T-helper 2 cell treated with Interferon-gamma antibody and Interleukin-4, amounts not matched to agents 100 ng/mL and 5 ng/mL, for 36 hours (primary cell): ENCODE measurements around the gene CFAP157. TPM values are rescaled to one million over a fixed set of nuclear protein-coding genes. Genes with fewer than 3 reads are reported as not detected.

Source experiments
- intact Hi-C: fragments of 100-400 bp; cut with micrococcal nuclease; formaldehyde crosslinking; loops from one replicate; pipeline ENCODE4 v1.15.1; 2023
- total RNA-seq: library from RNA; stranded (reverse); gene quantifications from 2 replicates; pipeline ENCODE4 v1.2.3, GENCODE V29; 2022

CFAP157 gene
- total RNA-seq, 1 donor from 2014 or later = not detected

- intact Hi-C loops = no loop called here
Measured at GRCh38 chr9:127692071-127692470, 14.7 kb upstream of the CFAP157 start.

- intact Hi-C loops = no loop called here
Measured at GRCh38 chr9:127693143-127693542, 13.6 kb upstream of the CFAP157 start.

GRCh38 chr9:127693697-127694096 lies 13.1 kb upstream of the CFAP157 start:
- intact Hi-C loops = no loop called here

- intact Hi-C loops = no loop called here
Measured at GRCh38 chr9:127694890-127695720, 11.7 kb upstream of the CFAP157 start.

DNA sequence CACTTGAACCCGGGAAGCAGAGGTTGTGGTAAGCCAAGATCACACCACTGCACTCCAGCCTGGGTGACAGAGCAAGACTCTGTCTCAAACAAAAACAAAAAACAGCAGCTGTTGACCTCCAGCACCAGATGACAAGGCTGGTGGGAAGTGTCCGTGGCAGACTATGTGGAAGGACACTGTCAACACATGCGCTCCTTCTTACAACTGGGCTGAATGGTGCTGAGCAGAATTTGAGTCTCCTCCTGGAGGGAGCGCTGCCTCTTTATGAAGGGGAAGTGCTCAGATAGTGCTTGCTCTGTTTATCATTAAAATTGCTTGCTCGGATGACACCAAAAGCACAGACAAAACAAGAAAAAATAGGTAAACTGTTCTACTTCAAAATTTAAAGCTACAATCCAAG lies 9.2 kb upstream of the CFAP157 start:
- intact Hi-C loops = no loop called here

DNA sequence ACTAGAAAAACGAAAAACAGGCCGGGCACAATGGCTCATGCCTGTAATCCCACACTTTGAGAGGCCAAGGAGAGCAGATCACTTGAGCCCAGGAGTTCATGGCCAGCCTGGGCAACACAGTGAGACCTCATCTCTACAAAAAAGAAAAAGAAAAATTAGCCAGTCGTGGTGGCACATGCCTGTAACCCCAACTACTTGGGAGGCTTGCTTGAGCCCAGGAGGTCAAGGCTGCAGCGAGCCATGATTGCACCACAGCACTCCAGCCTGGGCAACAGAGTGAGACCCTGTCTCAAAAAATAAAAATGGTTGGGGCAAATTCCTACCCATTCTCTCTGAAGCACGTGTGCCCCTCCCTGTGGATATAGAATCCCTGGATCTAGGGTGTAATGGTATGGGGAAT lies 8.4 kb upstream of the CFAP157 start:
- intact Hi-C loops = no loop called here

GRCh38 chr9:127698985-127699670 lies 7.7 kb upstream of the CFAP157 start:
- intact Hi-C loops = loop anchor here (1.0 kb wide), 1 partner anchor 16 kb away; the partner anchor contains the start of gene PTRH1

DNA sequence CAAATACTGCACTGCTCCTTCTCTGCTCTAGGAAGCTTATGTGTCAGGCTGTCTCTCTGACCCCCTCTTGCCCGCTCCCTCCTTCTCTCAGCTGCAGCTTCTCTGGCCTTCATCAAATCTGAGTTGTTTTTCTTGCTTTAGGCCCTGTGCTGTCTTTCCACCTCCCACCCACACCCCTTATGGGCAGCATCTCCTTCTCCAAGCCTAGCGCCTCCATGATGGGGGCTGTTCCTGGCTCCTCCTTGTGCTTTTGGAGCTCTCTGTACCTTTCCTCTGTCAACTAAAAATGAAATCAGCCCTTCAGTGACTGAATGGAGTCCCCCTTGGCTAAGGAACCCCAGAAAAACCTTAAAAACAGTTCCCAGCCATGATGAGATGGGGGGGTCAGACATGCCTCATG lies 6.6 kb upstream of the CFAP157 start:
- intact Hi-C loops = no loop called here

GRCh38 chr9:127700594-127701255 lies 6.1 kb upstream of the CFAP157 start:
- intact Hi-C loops = no loop called here

GRCh38 chr9:127703289-127703946 lies 3.4 kb upstream of the CFAP157 start:
- intact Hi-C loops = no loop called here

GRCh38 chr9:127705577-127706379 lies 1.0 kb upstream of the CFAP157 start:
- intact Hi-C loops = no loop called here

- intact Hi-C loops = no loop called here
Measured at GRCh38 chr9:127707766-127708165, 978 bp downstream of the CFAP157 start.

- intact Hi-C loops = no loop called here
Measured at GRCh38 chr9:127708952-127709587, 2.3 kb downstream of the CFAP157 start.

GRCh38 chr9:127710204-127710783 lies 3.5 kb downstream of the CFAP157 start:
- intact Hi-C loops = loop anchor here (10.0 kb wide), 1 partner anchor 95 kb away; the partner anchor contains the start of gene STXBP1

GRCh38 chr9:127711226-127711701 lies 4.5 kb downstream of the CFAP157 start:
- intact Hi-C loops = loop anchor here (10.0 kb wide), 1 partner anchor 96 kb away; the partner anchor contains the start of gene STXBP1

DNA sequence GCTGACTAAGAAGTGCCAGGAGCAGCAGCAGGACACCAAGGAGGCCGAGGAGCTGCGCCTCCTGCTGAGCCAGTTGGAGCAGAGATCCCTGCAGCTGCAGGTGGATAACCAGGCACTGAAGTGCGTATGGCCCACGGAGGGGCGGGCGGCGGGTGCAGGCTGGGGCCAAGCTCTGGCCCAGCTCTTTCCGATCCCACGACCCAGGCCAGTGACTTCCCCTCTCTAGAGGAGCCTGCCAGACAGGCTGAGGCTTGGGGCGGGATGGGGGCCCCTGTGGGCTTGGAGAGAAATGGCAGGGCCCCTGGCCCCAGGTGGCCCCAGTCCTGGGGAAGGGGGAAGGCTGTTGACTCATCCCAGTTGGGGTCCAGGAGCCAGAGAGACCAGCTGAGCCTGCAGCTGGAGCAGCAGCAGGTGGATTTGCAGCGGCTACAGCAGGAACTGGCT lies 5.1 kb downstream of the CFAP157 start:
- intact Hi-C loops = loop anchor here (10.0 kb wide), 1 partner anchor 97 kb away; the partner anchor contains the start of gene STXBP1

- intact Hi-C loops = loop anchor here (10.0 kb wide), 1 partner anchor 98 kb away; the partner anchor contains the start of gene STXBP1
Measured at GRCh38 chr9:127712371-127712770, 5.6 kb downstream of the CFAP157 start.

DNA sequence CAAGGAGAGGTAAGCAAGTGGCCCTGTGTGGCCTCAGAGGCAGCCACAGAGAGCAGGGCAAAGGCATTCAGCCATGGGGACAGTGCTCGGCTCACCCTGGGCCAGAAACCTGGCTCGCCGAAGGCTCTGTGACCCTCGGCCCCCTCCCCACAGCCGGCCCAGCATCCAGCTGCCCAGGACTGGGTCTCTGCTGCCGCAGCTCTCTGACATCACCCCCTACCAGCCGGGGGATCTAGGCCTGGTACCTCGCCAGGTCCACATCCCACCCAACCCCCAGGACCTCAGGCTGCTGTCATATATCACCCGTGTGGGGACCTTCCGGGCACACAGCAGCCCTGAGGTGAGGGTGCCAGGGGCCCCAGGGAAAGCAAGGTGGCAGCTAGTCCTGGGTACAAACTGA lies 6.1 kb downstream of the CFAP157 start:
- intact Hi-C loops = loop anchor here (10.0 kb wide), 1 partner anchor 98 kb away; the partner anchor contains the start of gene STXBP1
